CD4-positive, alpha-beta T cell (primary cell): ENCODE results near the gene PARP12. TPM values are rescaled to one million over a fixed set of nuclear protein-coding genes. Genes with fewer than 3 reads are reported as not detected.
A peak's percentile ranks its signal among the peaks of the same experiment; 100 is the strongest.

ENCODE experiments used
- ATAC-seq: fragments of 200-7000 bp; cut with Tn5 transposase; one replicate; pipeline ENCODE4 v1.10.0; 2022; ENCODE audit warnings: mild to moderate bottlenecking; ENCODE audit not compliant: poor library complexity
- CTCF ChIA-PET: fragments of 350-600 bp; sonication (Branson Sonifier 250); formaldehyde crosslinking; loops from one replicate; lab custom pipeline; 2021; ENCODE audit warnings: antibody characterized with exemption, inconsistent platforms; lab: Charles Lee
- POLR2A ChIA-PET: fragments of 350-600 bp; sonication (Branson Sonifier 250); formaldehyde crosslinking; loops from one replicate; lab custom pipeline; 2021; ENCODE audit warnings: antibody characterized with exemption, inconsistent platforms; lab: Charles Lee
- DNase-seq, 14 experiments: peaks; one replicate each; pipeline ENCODE4 v3.0.0-alpha.2; 2013 to 2020; ENCODE audit warnings: mixed read lengths in 2 of 14
- H3K27ac ChIP-seq, 2 donors: one replicate each; pipeline versions ENCODE4 v1.5.1 to v1.7.0; 2013; ENCODE audit warnings: low read length in 2 of 2, low read depth in 1 of 2, mild to moderate bottlenecking in 1 of 2
- H3K27me3 ChIP-seq, 2 experiments: 1 replicate in 1 of 2; 2 replicates in 1 of 2; pipeline versions ENCODE4 v1.6.1 to v1.7.0; 2013; ENCODE audit warnings: low read length in 2 of 2, control low read depth in 1 of 2, mild to moderate bottlenecking in 1 of 2, moderate library complexity in 1 of 2; ENCODE audit not compliant: insufficient read depth in 2 of 2, control insufficient read depth in 1 of 2
- H3K36me3 ChIP-seq: one replicate; pipeline ENCODE4 v1.6.1; 2013; ENCODE audit warnings: low read length, control low read depth; ENCODE audit not compliant: insufficient read depth
- H3K4me1 ChIP-seq: one replicate; pipeline ENCODE4 v1.6.1; 2013; ENCODE audit warnings: low read length, control low read depth; ENCODE audit not compliant: insufficient read depth
- H3K4me3 ChIP-seq: one replicate; pipeline ENCODE4 v1.5.1; 2013; ENCODE audit warnings: mild to moderate bottlenecking, low read length, moderate library complexity
- H3K9me3 ChIP-seq, 2 experiments: 1 replicate in 1 of 2; 2 replicates in 1 of 2; pipeline versions ENCODE4 v1.6.1 to v1.7.0; 2013; ENCODE audit warnings: low read length in 2 of 2, mild to moderate bottlenecking in 2 of 2, control low read depth in 1 of 2, moderate library complexity in 1 of 2; ENCODE audit not compliant: control insufficient read depth in 1 of 2, insufficient read depth in 1 of 2
- H3K27ac Mint-ChIP-seq: one replicate; pipeline ENCODE4 v1.8.0; 2020; ENCODE audit warnings: mixed read lengths
- H3K27me3 Mint-ChIP-seq: one replicate; pipeline ENCODE4 v1.8.0; 2021; ENCODE audit warnings: mixed read lengths
- H3K36me3 Mint-ChIP-seq: one replicate; pipeline ENCODE4 v1.8.0; 2021; ENCODE audit warnings: low read depth, mixed read lengths
- H3K4me1 Mint-ChIP-seq: one replicate; pipeline ENCODE4 v1.8.0; 2021; ENCODE audit warnings: low read depth, mixed read lengths
- H3K4me3 Mint-ChIP-seq: one replicate; pipeline ENCODE4 v1.8.0; 2020; ENCODE audit warnings: mild to moderate bottlenecking, mixed read lengths
- H3K9me3 Mint-ChIP-seq: one replicate; pipeline ENCODE4 v1.8.0; 2020; ENCODE audit warnings: mixed read lengths
- intact Hi-C, 2 experiments: fragments of 100-400 bp; cut with DNase I in 1 of 2; cut with micrococcal nuclease in 1 of 2; formaldehyde crosslinking; loops; one replicate each; pipeline versions ENCODE4 v1.15.1 to v1.9.0; 2023 to 2025; cut with DNase I, micrococcal nuclease
- total RNA-seq, 174 experiments: library from RNA in 2 of 174; stranded (reverse) in 2 of 174; gene quantifications; one replicate each; pipeline ENCODE4 v1.2.3 and lab custom pipeline; 2021 to 2026
- TF ChIP-seq, protein P1 (sequence below): fragments of 200-600 bp; IDR thresholded peaks from one replicate; pipeline ENCODE4 v1.8.0; 2022; ENCODE audit warnings: antibody characterized with exemption, mild to moderate bottlenecking

The PARP12 gene
- total RNA-seq, 2 experiments from 2014 or later, result 76.7 to 78.5 TPM

DNA sequence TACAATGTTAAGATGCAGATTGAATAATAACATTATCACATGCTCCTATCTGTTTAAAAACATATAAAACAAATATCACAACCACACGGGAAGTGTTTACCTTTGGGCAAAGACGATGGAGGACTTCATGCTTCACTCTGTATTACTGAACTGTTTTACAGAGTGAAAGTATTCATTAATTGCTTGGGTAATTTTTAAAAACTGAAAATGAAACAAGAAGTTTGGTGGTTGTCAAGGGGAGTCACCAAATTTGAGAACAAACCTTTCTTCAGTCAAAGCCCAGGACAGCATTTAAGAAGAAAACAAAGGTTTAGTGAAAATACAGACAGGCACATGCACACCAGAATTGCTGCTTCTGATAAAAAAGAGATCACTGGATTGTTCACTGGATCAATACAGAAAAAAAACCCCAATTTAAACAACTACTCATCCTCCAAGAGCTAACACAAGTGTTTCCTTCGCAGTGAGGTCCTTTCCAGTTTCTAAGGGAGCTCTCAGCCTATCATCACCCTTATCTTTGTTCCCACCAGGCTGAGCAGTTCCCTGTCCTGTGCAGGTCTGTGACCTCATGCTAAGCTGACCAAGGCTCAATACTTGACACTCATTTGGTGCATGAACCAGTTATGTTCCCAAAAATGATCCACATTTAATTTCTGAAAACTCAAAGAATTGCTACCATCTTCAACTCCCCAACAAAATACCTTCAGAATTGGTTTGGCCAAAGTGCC, 8.8 kb downstream of the PARP12 start:
- H3K27me3 Mint-ChIP-seq, result no peaks in the 10 kb centered on the region
- H3K9me3 Mint-ChIP-seq, result no peaks in the 10 kb centered on the region
- H3K36me3 ChIP-seq, result peaks cover 64% of the 10 kb centered on the region
- ChIA-PET POLR2A (interaction anchor here (1.2 kb wide), 1 partner anchor 9 kb away, joined by 6 read pairs; the partner anchor contains the start of gene PARP12), CTCF (no interaction called here)
- TF ChIP-seq, protein P1, sequence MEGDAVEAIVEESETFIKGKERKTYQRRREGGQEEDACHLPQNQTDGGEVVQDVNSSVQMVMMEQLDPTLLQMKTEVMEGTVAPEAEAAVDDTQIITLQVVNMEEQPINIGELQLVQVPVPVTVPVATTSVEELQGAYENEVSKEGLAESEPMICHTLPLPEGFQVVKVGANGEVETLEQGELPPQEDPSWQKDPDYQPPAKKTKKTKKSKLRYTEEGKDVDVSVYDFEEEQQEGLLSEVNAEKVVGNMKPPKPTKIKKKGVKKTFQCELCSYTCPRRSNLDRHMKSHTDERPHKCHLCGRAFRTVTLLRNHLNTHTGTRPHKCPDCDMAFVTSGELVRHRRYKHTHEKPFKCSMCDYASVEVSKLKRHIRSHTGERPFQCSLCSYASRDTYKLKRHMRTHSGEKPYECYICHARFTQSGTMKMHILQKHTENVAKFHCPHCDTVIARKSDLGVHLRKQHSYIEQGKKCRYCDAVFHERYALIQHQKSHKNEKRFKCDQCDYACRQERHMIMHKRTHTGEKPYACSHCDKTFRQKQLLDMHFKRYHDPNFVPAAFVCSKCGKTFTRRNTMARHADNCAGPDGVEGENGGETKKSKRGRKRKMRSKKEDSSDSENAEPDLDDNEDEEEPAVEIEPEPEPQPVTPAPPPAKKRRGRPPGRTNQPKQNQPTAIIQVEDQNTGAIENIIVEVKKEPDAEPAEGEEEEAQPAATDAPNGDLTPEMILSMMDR, result no peak
- H3K27ac ChIP-seq, result no peak overlapping the region
- intact Hi-C loops, result no loop called here
- H3K9me3 ChIP-seq, result no peaks in the 10 kb centered on the region
- peaks cover 56% of the 10 kb centered on the region for H3K4me1 Mint-ChIP-seq
- no peak overlapping the region for H3K4me3 ChIP-seq
- H3K27me3 ChIP-seq, result no peaks in the 10 kb centered on the region
- H3K4me1 ChIP-seq, result peaks cover 20% of the 10 kb centered on the region
- H3K36me3 Mint-ChIP-seq, result peaks cover 81% of the 10 kb centered on the region
- ATAC-seq (no peak), DNase-seq (peak in 1 of 14 experiments; percentile 29)
- no peak overlapping the region for H3K4me3 Mint-ChIP-seq
- H3K27ac Mint-ChIP-seq, result peak overlapping the region; percentile 12

DNA sequence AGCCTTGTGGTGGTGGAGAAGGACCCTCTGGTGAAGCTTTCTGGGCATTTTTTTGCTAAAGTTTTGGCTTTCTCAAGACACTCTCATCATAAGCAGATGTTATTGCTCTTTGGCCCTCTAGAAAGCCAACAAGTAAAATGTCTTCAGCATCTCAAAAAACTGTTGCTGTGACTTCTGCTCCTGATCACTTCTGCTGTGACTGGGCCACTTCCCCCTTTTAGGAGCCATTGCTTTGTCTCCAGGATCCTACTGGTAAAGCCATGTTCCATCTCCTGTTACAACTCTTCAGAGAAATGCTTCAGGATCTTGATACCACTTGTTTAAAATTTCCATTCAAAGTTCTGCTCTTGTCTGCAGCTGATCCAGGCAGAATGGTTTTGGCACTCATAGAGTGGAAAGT, 10.9 kb downstream of the PARP12 start:
- ATAC-seq, result no peak
- H3K27ac ChIP-seq, result no peak overlapping the region
- H3K4me1 ChIP-seq, result peaks cover 13% of the 10 kb centered on the region
- ChIA-PET CTCF (no interaction called here), POLR2A (no interaction called here)
- Mint-ChIP-seq H3K4me1 (peaks cover 36% of the 10 kb centered on the region), H3K27me3 (no peaks in the 10 kb centered on the region), H3K9me3 (no peaks in the 10 kb centered on the region), H3K36me3 (peaks cover 87% of the 10 kb centered on the region), H3K4me3 (no peak overlapping the region), H3K27ac (no peak overlapping the region)
- H3K9me3 ChIP-seq, result no peaks in the 10 kb centered on the region
- no peak for DNase-seq
- no peaks in the 10 kb centered on the region for H3K27me3 ChIP-seq
- no peak overlapping the region for H3K4me3 ChIP-seq
- intact Hi-C loops, result no loop called here
- TF ChIP-seq, protein P1, result no peak
- H3K36me3 ChIP-seq, result peaks cover 60% of the 10 kb centered on the region

DNA sequence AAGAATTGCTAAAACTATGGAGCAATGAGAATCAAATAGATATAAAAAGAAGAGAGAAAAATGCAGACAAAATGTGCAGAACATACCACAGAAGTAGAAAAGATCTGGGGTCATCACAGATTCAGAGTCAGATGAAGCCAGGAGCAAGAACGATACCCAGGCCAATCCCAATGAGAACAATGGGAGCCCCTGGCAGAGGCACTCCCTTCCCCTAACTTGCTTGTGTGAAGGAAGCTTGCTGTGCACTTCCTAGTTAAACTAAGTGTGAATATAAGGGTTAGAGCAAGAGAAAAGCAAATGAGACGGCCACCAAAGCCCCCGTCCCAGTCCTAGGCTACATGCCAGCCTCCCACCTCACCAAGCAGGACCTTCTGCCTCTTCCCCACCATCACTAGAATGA, 12.7 kb downstream of the PARP12 start:
- Mint-ChIP-seq H3K9me3 (no peaks in the 10 kb centered on the region), H3K27ac (peak overlapping the region; percentile 65), H3K4me3 (no peak overlapping the region), H3K36me3 (peaks cover 90% of the 10 kb centered on the region), H3K27me3 (no peaks in the 10 kb centered on the region), H3K4me1 (peaks cover 30% of the 10 kb centered on the region)
- intact Hi-C loops, result no loop called here
- CTCF ChIA-PET, result no interaction called here
- Histone ChIP-seq H3K27me3 (no peaks in the 10 kb centered on the region), H3K9me3 (no peaks in the 10 kb centered on the region), H3K4me1 (peaks cover 13% of the 10 kb centered on the region), H3K4me3 (no peak overlapping the region), H3K36me3 (peaks cover 66% of the 10 kb centered on the region), H3K27ac (no peak overlapping the region)
- DNase-seq, result no peak
- TF ChIP-seq, protein P1, result no peak
- no peak for ATAC-seq
- POLR2A ChIA-PET, result no interaction called here
